GM10266 (cell line): ENCODE measurements around the gene APCDD1.

ENCODE experiments used
- DNase-seq: peaks from one replicate; pipeline ENCODE4 v3.0.0; 2012; ENCODE audit errors: extremely low spot score
- CTCF ChIP-seq: IDR thresholded peaks from 2 replicates; pipeline ENCODE4 v1.5.1; 2012; ENCODE audit warnings: mild to moderate bottlenecking, low read depth; ENCODE audit not compliant: control insufficient read depth, insufficient read depth; ENCODE audit errors: missing control alignments

APCDD1 gene

GRCh38 chr18:10412933-10413332 is 41.5 kb upstream of the APCDD1 start:
- TF ChIP-seq CTCF, result no peak
- no peak for DNase-seq

- no peak for DNase-seq
- TF ChIP-seq CTCF, result no peak
These were observed 40.7 kb upstream of the APCDD1 start for GRCh38 chr18:10413722-10414121.

- no peak for DNase-seq
- no peak for TF ChIP-seq CTCF
These were observed 40.1 kb upstream of the APCDD1 start for GRCh38 chr18:10414293-10414842.

GRCh38 chr18:10416065-10416464 is 38.4 kb upstream of the APCDD1 start:
- TF ChIP-seq CTCF, result no peak
- no peak for DNase-seq

GRCh38 chr18:10417191-10417590 is 37.2 kb upstream of the APCDD1 start:
- TF ChIP-seq CTCF, result no peak
- DNase-seq, result no peak

GRCh38 chr18:10417664-10418063 is 36.8 kb upstream of the APCDD1 start:
- no peak for DNase-seq
- no peak for TF ChIP-seq CTCF

- no peak for TF ChIP-seq CTCF
- no peak for DNase-seq
These were observed 35.6 kb upstream of the APCDD1 start for GRCh38 chr18:10418836-10419235.
